Upper lobe of left lung (tissue), 4 donors: ENCODE results near the gene KCNMA1.

Experiments used
- EP300 ChIP-seq, 4 donors: sonication (generic); formaldehyde crosslinking; IDR thresholded peaks; one replicate each; pipeline ENCODE4 v1.5.1; 2017; ENCODE audit warnings: antibody characterized with exemption in 4 of 4, control low read depth in 2 of 4
- POLR2A ChIP-seq, 4 donors: fragments of 450-650 bp; IDR thresholded peaks; one replicate each; pipeline ENCODE4 v1.5.1; 2016 to 2017; ENCODE audit warnings: antibody characterized with exemption in 4 of 4, mild to moderate bottlenecking in 2 of 4
- POLR2AphosphoS5 ChIP-seq, 2 donors: sonication (generic); formaldehyde crosslinking; IDR thresholded peaks; one replicate each; pipeline ENCODE4 v1.5.1; 2017; ENCODE audit warnings: antibody characterized with exemption in 2 of 2
- TF ChIP-seq, protein P1 (sequence below), 6 experiments: fragments of 450-650 bp in 4 of 6; fragments of 200-600 bp in 2 of 6; sonication (generic) in 2 of 6; IDR thresholded peaks; one replicate each; pipeline ENCODE4 v1.5.1; 2016 to 2019; ENCODE audit warnings: antibody characterized with exemption in 6 of 6

- TF ChIP-seq, protein P1, sequence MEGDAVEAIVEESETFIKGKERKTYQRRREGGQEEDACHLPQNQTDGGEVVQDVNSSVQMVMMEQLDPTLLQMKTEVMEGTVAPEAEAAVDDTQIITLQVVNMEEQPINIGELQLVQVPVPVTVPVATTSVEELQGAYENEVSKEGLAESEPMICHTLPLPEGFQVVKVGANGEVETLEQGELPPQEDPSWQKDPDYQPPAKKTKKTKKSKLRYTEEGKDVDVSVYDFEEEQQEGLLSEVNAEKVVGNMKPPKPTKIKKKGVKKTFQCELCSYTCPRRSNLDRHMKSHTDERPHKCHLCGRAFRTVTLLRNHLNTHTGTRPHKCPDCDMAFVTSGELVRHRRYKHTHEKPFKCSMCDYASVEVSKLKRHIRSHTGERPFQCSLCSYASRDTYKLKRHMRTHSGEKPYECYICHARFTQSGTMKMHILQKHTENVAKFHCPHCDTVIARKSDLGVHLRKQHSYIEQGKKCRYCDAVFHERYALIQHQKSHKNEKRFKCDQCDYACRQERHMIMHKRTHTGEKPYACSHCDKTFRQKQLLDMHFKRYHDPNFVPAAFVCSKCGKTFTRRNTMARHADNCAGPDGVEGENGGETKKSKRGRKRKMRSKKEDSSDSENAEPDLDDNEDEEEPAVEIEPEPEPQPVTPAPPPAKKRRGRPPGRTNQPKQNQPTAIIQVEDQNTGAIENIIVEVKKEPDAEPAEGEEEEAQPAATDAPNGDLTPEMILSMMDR (IDR thresholded peaks at IDR 0.05): no peak
- TF ChIP-seq POLR2AphosphoS5 (IDR thresholded peaks at IDR 0.05) (no peak), POLR2A (IDR thresholded peaks at IDR 0.05) (no peak), EP300 (IDR thresholded peaks at IDR 0.05) (no peak)
Measured at GRCh38 chr10:77520290-77520689, 117.3 kb downstream of the KCNMA1 start.
